OCI-M1 (cell line): Measurements from ENCODE around the gene TSHR.
A peak's percentile ranks its signal among the peaks of the same experiment; 100 is the strongest.
"Not testable (repeated sequence)": the region's sequence is repeated elsewhere in the genome, so short reads cannot be mapped to it uniquely, and the experiment has no call there.

Experiments
- DNase-seq: peaks from one replicate; lab custom pipeline; 2025; lab: John Stamatoyannopoulos, UW

TSHR gene

GRCh38 chr14:80951491-80951890 lies 3.9 kb upstream of the TSHR start:
- no peak for DNase-seq

- DNase-seq, result not testable (repeated sequence)
Measured at GRCh38 chr14:80953211-80953610, 2.2 kb upstream of the TSHR start.

- peak; percentile 83 for DNase-seq
Measured at GRCh38 chr14:80954687-80955299, 628 bp upstream of the TSHR start.

GRCh38 chr14:80956102-80956501 lies 681 bp downstream of the TSHR start:
- no peak for DNase-seq

- peak; percentile 5 for DNase-seq
Measured at GRCh38 chr14:80956922-80957321, 1.5 kb downstream of the TSHR start.

GRCh38 chr14:80957613-80958012 lies 2.2 kb downstream of the TSHR start:
- DNase-seq, result no peak

- DNase-seq, result no peak
Measured at GRCh38 chr14:80958226-80958625, 2.8 kb downstream of the TSHR start.

GRCh38 chr14:80958939-80959338 lies 3.5 kb downstream of the TSHR start:
- DNase-seq, result no peak

- DNase-seq, result peak; percentile 68
Measured at GRCh38 chr14:80959496-80959895, 4.1 kb downstream of the TSHR start.

GRCh38 chr14:80965037-80965436 lies 9.6 kb downstream of the TSHR start:
- no peak for DNase-seq

- DNase-seq, result no peak
Measured at GRCh38 chr14:80973931-80974641, 18.7 kb downstream of the TSHR start.

GRCh38 chr14:80974679-80975078 lies 19.3 kb downstream of the TSHR start:
- no peak for DNase-seq

- no peak for DNase-seq
Measured at GRCh38 chr14:80977221-80977620, 21.8 kb downstream of the TSHR start.

GRCh38 chr14:80978403-80978802 lies 23.0 kb downstream of the TSHR start:
- DNase-seq, result no peak

- DNase-seq, result no peak
Measured at GRCh38 chr14:80979951-80980350, 24.5 kb downstream of the TSHR start.

GRCh38 chr14:80981156-80981555 lies 25.7 kb downstream of the TSHR start:
- no peak for DNase-seq

GRCh38 chr14:80981673-80982072 lies 26.3 kb downstream of the TSHR start:
- no peak for DNase-seq

GRCh38 chr14:80982711-80983110 lies 27.3 kb downstream of the TSHR start:
- no peak for DNase-seq

- DNase-seq, result peak; percentile 72
Measured at GRCh38 chr14:80987235-80988032, 32.0 kb downstream of the TSHR start.

- DNase-seq, result peak; percentile 7
Measured at GRCh38 chr14:80988192-80988591, 32.8 kb downstream of the TSHR start.

GRCh38 chr14:80988735-80989429 lies 33.5 kb downstream of the TSHR start:
- peak; percentile 33 for DNase-seq

- DNase-seq, result no peak
Measured at GRCh38 chr14:80992580-80992979, 37.2 kb downstream of the TSHR start.
